WI38 (cell line): Measurements from ENCODE around the gene TRIM44.
"Not testable (repeated sequence)": the region's sequence is repeated elsewhere in the genome, so short reads cannot be mapped to it uniquely, and the experiment has no call there.

Experiments used
- H3K4me3 ChIP-seq: 2 replicates; pipeline ENCODE4 v1.5.1; 2011; ENCODE audit warnings: low read depth, mild to moderate bottlenecking, control low read depth, low read length
- CTCF ChIP-seq: IDR thresholded peaks from 2 replicates; pipeline ENCODE4 v1.5.1; 2012; ENCODE audit warnings: low read depth, mild to moderate bottlenecking, control low read depth, low read length

TRIM44 gene

GRCh38 chr11:35761899-35762298 is 99.3 kb downstream of the TRIM44 start:
- no peak for TF ChIP-seq CTCF

GRCh38 chr11:35763301-35763700 is 100.7 kb downstream of the TRIM44 start:
- TF ChIP-seq CTCF = no peak
- H3K4me3 ChIP-seq = no peak overlapping the region

More at GRCh38 chr11:35761899-35762298, 99.3 kb downstream of the TRIM44 start:
- H3K4me3 ChIP-seq = no peak overlapping the region

GRCh38 chr11:35763765-35764164 is 101.2 kb downstream of the TRIM44 start:
- TF ChIP-seq CTCF = no peak

GRCh38 chr11:35764417-35764816 is 101.8 kb downstream of the TRIM44 start:
- TF ChIP-seq CTCF = no peak
- H3K4me3 ChIP-seq = no peak overlapping the region

More at GRCh38 chr11:35763765-35764164, 101.2 kb downstream of the TRIM44 start:
- H3K4me3 ChIP-seq = no peak overlapping the region

- H3K4me3 ChIP-seq = no peak overlapping the region
- TF ChIP-seq CTCF = no peak
These were observed 102.6 kb downstream of the TRIM44 start for GRCh38 chr11:35765211-35765610.

- H3K4me3 ChIP-seq = no peak overlapping the region
- TF ChIP-seq CTCF = no peak
These were observed 104.1 kb downstream of the TRIM44 start for GRCh38 chr11:35766651-35767050.

GRCh38 chr11:35770425-35770824 is 107.8 kb downstream of the TRIM44 start:
- H3K4me3 ChIP-seq = not testable (repeated sequence)

- TF ChIP-seq CTCF = no peak
These were observed 109.1 kb downstream of the TRIM44 start for GRCh38 chr11:35771722-35772121.

GRCh38 chr11:35777241-35777640 is 114.7 kb downstream of the TRIM44 start:
- not testable (repeated sequence) for H3K4me3 ChIP-seq

More at GRCh38 chr11:35771722-35772121, 109.1 kb downstream of the TRIM44 start:
- H3K4me3 ChIP-seq = no peak overlapping the region

- H3K4me3 ChIP-seq = not testable (repeated sequence)
These were observed 116.4 kb downstream of the TRIM44 start for GRCh38 chr11:35778943-35779342.
